H1 (cell line): Measurements from ENCODE around the gene ARHGAP24.

ENCODE experiments used
- CHD2 ChIP-seq: IDR thresholded peaks from 2 replicates; pipeline ENCODE4 v1.6.1; 2012; ENCODE audit warnings: low read length, improper control_type of control experiment
- CREB1 ChIP-seq: IDR thresholded peaks from 2 replicates; pipeline ENCODE4 v1.6.1; 2012; ENCODE audit warnings: inconsistent platforms
- CTCF ChIP-seq, 3 experiments: IDR thresholded peaks; 1 replicate in 2 of 3; 2 replicates in 1 of 3; pipeline versions ENCODE4 v1.5.1 to v1.6.1; 2011; ENCODE audit warnings: low read length in 3 of 3, mild to moderate bottlenecking in 3 of 3, inconsistent platforms in 2 of 3, low read depth in 1 of 3, moderate library complexity in 1 of 3; ENCODE audit not compliant: insufficient read depth in 1 of 3; ENCODE audit errors: control extremely low read depth in 1 of 3
- GTF2F1 ChIP-seq: IDR thresholded peaks from 2 replicates; pipeline ENCODE4 v1.6.1; 2012; ENCODE audit warnings: low read depth, low read length, improper control_type of control experiment, borderline replicate concordance
- MAX ChIP-seq: IDR thresholded peaks from 2 replicates; pipeline ENCODE4 v1.6.1; 2012; ENCODE audit warnings: inconsistent platforms
- POLR2AphosphoS5 ChIP-seq: IDR thresholded peaks from 2 replicates; pipeline ENCODE4 v1.6.1; 2011; ENCODE audit warnings: low read depth, low read length

DNA sequence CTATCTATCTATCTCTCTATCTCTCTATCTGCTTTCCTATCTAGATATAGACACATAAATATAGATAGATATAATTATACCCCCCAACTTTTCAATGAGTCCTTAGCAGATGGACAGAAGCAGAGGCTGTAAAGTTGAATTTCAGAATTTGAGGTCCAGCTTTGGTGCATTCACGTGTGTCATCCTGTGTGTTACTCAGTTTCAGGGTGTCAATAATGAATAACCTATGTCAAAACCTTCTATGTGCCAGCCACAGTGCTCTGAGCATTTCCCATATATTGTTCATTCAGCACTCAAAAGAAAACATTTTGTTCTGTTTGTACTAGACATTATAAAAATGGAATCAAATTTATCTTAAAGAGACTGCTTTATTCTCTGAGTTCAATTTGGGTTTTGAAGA is 310.0 kb downstream of the ARHGAP24 start:
- TF ChIP-seq GTF2F1 (no peak), CTCF (IDR thresholded peaks at IDR 0.05; ENCODE audit: control extremely low read depth in 1 of 3, insufficient read depth in 1 of 3, low read depth in 1 of 3, low read length in 3 of 3) (no peak), CHD2 (no peak), CREB1 (no peak), MAX (no peak), POLR2AphosphoS5 (no peak)
